DND-41 (cell line): Measurements from ENCODE around the gene CDC42EP2.

Source experiments
- ATAC-seq: fragments of 200-7000 bp; cut with Tn5 transposase; 3 replicates; pipeline ENCODE4 v1.9.1; 2021; ENCODE audit warnings: low read depth; ENCODE audit not compliant: insufficient read depth
- DNase-seq: peaks from one replicate; pipeline ENCODE4 v3.0.0-alpha.2; 2020
- H2AFZ ChIP-seq: 2 replicates; pipeline ENCODE4 v1.6.0; 2012; ENCODE audit warnings: low read depth, low read length
- H3K27ac ChIP-seq: 2 replicates; pipeline ENCODE4 v1.5.1; 2012; ENCODE audit warnings: low read length, inconsistent platforms
- H3K27me3 ChIP-seq: fragments of 200-600 bp; sonication (generic); 2 replicates; pipeline ENCODE4 v1.6.0; 2012; ENCODE audit warnings: low read length, mild to moderate bottlenecking, inconsistent platforms; ENCODE audit not compliant: insufficient read depth, poor library complexity
- H3K36me3 ChIP-seq: 2 replicates; pipeline ENCODE4 v1.5.1; 2012; ENCODE audit warnings: low read length, inconsistent platforms; ENCODE audit not compliant: insufficient read depth
- H3K4me1 ChIP-seq: 2 replicates; pipeline ENCODE4 v1.5.1; 2012; ENCODE audit warnings: mild to moderate bottlenecking, low read length; ENCODE audit not compliant: insufficient read depth
- H3K4me2 ChIP-seq: 2 replicates; pipeline ENCODE4 v1.6.0; 2012; ENCODE audit warnings: mild to moderate bottlenecking, moderate library complexity, low read length, inconsistent platforms; ENCODE audit not compliant: insufficient read depth
- H3K4me3 ChIP-seq, 2 experiments: fragments of 200-600 bp in 1 of 2; shearing (Covaris generic) in 1 of 2; 2 replicates each; pipeline ENCODE4 v1.5.1; 2012 to 2016; ENCODE audit warnings: inconsistent platforms in 2 of 2, low read length in 2 of 2, mild to moderate bottlenecking in 2 of 2, low read depth in 1 of 2, moderate library complexity in 1 of 2
- H3K79me2 ChIP-seq: 2 replicates; pipeline ENCODE4 v1.6.0; 2012; ENCODE audit warnings: low read length, inconsistent platforms; ENCODE audit not compliant: insufficient read depth
- H3K9ac ChIP-seq: 2 replicates; pipeline ENCODE4 v1.6.0; 2012; ENCODE audit warnings: low read depth, mild to moderate bottlenecking, inconsistent platforms, low read length, moderate library complexity
- H3K9me3 ChIP-seq: 2 replicates; pipeline ENCODE4 v1.5.1; 2012; ENCODE audit warnings: low read length, moderate library complexity, mild to moderate bottlenecking, inconsistent platforms; ENCODE audit not compliant: insufficient read depth, severe bottlenecking
- H4K20me1 ChIP-seq: 2 replicates; pipeline ENCODE4 v1.6.0; 2012; ENCODE audit warnings: low read length; ENCODE audit not compliant: insufficient read depth
- CTCF ChIP-seq: IDR thresholded peaks from 2 replicates; pipeline ENCODE4 v1.5.1; 2012; ENCODE audit warnings: borderline replicate concordance, low read length, moderate library complexity, mild to moderate bottlenecking; ENCODE audit not compliant: poor library complexity, severe bottlenecking; ENCODE audit errors: extremely low read depth
- EZH2 ChIP-seq: IDR thresholded peaks from 3 replicates; pipeline ENCODE4 v1.6.1; 2012; ENCODE audit warnings: borderline replicate concordance, low read depth, mild to moderate bottlenecking, moderate library complexity, low read length, inconsistent platforms; ENCODE audit not compliant: severe bottlenecking

CDC42EP2 gene

GRCh38 chr11:65300621-65301275, 13.9 kb upstream of the CDC42EP2 start:
- no peak overlapping the region for H2AFZ ChIP-seq
- no peak overlapping the region for H3K4me3 ChIP-seq
- H3K4me1 ChIP-seq: no peaks in the 10 kb centered on the region
- no peaks in the 10 kb centered on the region for H3K9me3 ChIP-seq
- peaks cover 87% of the 10 kb centered on the region for H3K36me3 ChIP-seq
- no peaks in the 10 kb centered on the region for H3K79me2 ChIP-seq
- ATAC-seq (no peak), DNase-seq (no peak)
- peaks cover 18% of the 10 kb centered on the region; the same call in 1 of the 2 replicates for H4K20me1 ChIP-seq
- no peaks in the 10 kb centered on the region for H3K27me3 ChIP-seq
- H3K27ac ChIP-seq: no peak overlapping the region
- no peak overlapping the region for H3K4me2 ChIP-seq
- H3K9ac ChIP-seq: no peak overlapping the region
- TF ChIP-seq CTCF (no peak), EZH2 (no peak)

- H3K27me3 ChIP-seq: no peaks in the 10 kb centered on the region
- H3K27ac ChIP-seq: no peak overlapping the region
- ATAC-seq: no peak
- H3K4me1 ChIP-seq: no peaks in the 10 kb centered on the region
- H3K9ac ChIP-seq: no peak overlapping the region
- H3K4me2 ChIP-seq: no peak overlapping the region
- DNase-seq: no peak
- H3K4me3 ChIP-seq: no peak overlapping the region
- H3K79me2 ChIP-seq: no peaks in the 10 kb centered on the region
- no peaks in the 10 kb centered on the region for H3K9me3 ChIP-seq
- peaks cover 18% of the 10 kb centered on the region; the same call in 1 of the 2 replicates for H4K20me1 ChIP-seq
- no peak for TF ChIP-seq CTCF
- TF ChIP-seq EZH2: no peak
- H2AFZ ChIP-seq: no peak overlapping the region
- H3K36me3 ChIP-seq: peaks cover 78% of the 10 kb centered on the region
Measured at GRCh38 chr11:65301491-65302329, 13.0 kb upstream of the CDC42EP2 start.

GRCh38 chr11:65303555-65303954, 11.1 kb upstream of the CDC42EP2 start:
- H3K9me3 ChIP-seq: no peaks in the 10 kb centered on the region
- H3K79me2 ChIP-seq: no peaks in the 10 kb centered on the region
- no peaks in the 10 kb centered on the region for H3K4me1 ChIP-seq
- ATAC-seq (no peak), DNase-seq (no peak)
- no peak overlapping the region for H3K4me2 ChIP-seq
- peaks cover 23% of the 10 kb centered on the region; the same call in 1 of the 2 replicates for H4K20me1 ChIP-seq
- TF ChIP-seq CTCF: no peak
- TF ChIP-seq EZH2: no peak
- H3K36me3 ChIP-seq: peaks cover 62% of the 10 kb centered on the region
- no peak overlapping the region for H3K27ac ChIP-seq
- H3K27me3 ChIP-seq: no peaks in the 10 kb centered on the region
- H2AFZ ChIP-seq: no peak overlapping the region
- H3K9ac ChIP-seq: no peak overlapping the region
- H3K4me3 ChIP-seq: no peak overlapping the region
